ENCODE data around the gene WDFY2.

- TF ChIP-seq CTCF (IDR thresholded peaks at IDR 0.05; ENCODE audit: borderline replicate concordance, extremely low read depth, low read length, poor library complexity, severe bottlenecking) (no peak), EZH2 (IDR thresholded peaks at IDR 0.05; ENCODE audit: borderline replicate concordance, low read depth, low read length, severe bottlenecking) (no peak)
These were observed 199.8 kb downstream of the WDFY2 start for GRCh38 chr13:51784097-51784496.
